MM.1S (cell line): ENCODE measurements around the gene ACKR3.

Experiments
- DNase-seq: peaks from one replicate; pipeline ENCODE4 v3.0.0-alpha.2; 2015
- H2AFZ ChIP-seq: fragments of 300-600 bp; sonication (generic); 2 replicates; pipeline ENCODE4 v1.6.0; 2016; ENCODE audit warnings: antibody characterized with exemption, low read length
- H3F3A ChIP-seq: fragments of 300-600 bp; sonication (generic); 2 replicates; pipeline ENCODE4 v1.6.1; 2016; ENCODE audit warnings: mild to moderate bottlenecking, antibody characterized with exemption, low read length, moderate library complexity, mixed read lengths; ENCODE audit not compliant: insufficient read depth
- H3K27ac ChIP-seq: fragments of 300-600 bp; sonication (generic); 2 replicates; pipeline ENCODE4 v1.5.1; 2016; ENCODE audit warnings: mild to moderate bottlenecking, low read length
- H3K27me3 ChIP-seq: fragments of 300-600 bp; sonication (generic); replicated peaks from 2 replicates; pipeline ENCODE4 v1.6.0; 2016; ENCODE audit warnings: low read length; ENCODE audit not compliant: insufficient read depth
- H3K36me3 ChIP-seq: fragments of 300-600 bp; sonication (generic); replicated peaks from 2 replicates; pipeline ENCODE4 v1.6.1; 2016; ENCODE audit warnings: mild to moderate bottlenecking, low read length, mixed read lengths; ENCODE audit not compliant: insufficient read depth
- H3K4me1 ChIP-seq: fragments of 300-600 bp; sonication (generic); 2 replicates; pipeline ENCODE4 v1.6.1; 2016; ENCODE audit warnings: low read length, mixed read lengths
- H3K4me2 ChIP-seq: fragments of 300-600 bp; sonication (generic); 2 replicates; pipeline ENCODE4 v1.6.0; 2016; ENCODE audit warnings: low read depth, low read length
- H3K4me3 ChIP-seq: fragments of 300-600 bp; sonication (generic); 2 replicates; pipeline ENCODE4 v1.5.1; 2016; ENCODE audit warnings: low read length, mixed read lengths
- H3K79me2 ChIP-seq: fragments of 300-600 bp; sonication (generic); 2 replicates; pipeline ENCODE4 v1.6.1; 2016; ENCODE audit warnings: mixed run types, low read length, mixed read lengths
- H3K9ac ChIP-seq: fragments of 300-600 bp; sonication (generic); 2 replicates; pipeline ENCODE4 v1.6.1; 2016; ENCODE audit warnings: low read length, mixed read lengths
- H3K9me2 ChIP-seq: fragments of 300-600 bp; sonication (generic); replicated peaks from 2 replicates; pipeline ENCODE4 v1.6.1; 2016; ENCODE audit warnings: mild to moderate bottlenecking, low read length, mixed read lengths; ENCODE audit not compliant: insufficient read depth
- H3K9me3 ChIP-seq: fragments of 300-600 bp; sonication (generic); replicated peaks from 2 replicates; pipeline ENCODE4 v1.6.1; 2016; ENCODE audit warnings: mild to moderate bottlenecking, low read length, mixed read lengths; ENCODE audit not compliant: insufficient read depth
- H4K20me1 ChIP-seq: fragments of 300-600 bp; sonication (generic); 2 replicates; pipeline ENCODE4 v1.6.1; 2016; ENCODE audit warnings: mild to moderate bottlenecking, low read length, moderate library complexity, mixed read lengths; ENCODE audit not compliant: insufficient read depth
- EZH2 ChIP-seq: fragments of 300-600 bp; sonication (generic); optimal IDR thresholded peaks from 2 replicates; pipeline ENCODE3; 2017; ENCODE audit warnings: low read depth, mild to moderate bottlenecking, antibody characterized with exemption, low read length, mixed read lengths
- EZH2phosphoT487 ChIP-seq: fragments of 300-600 bp; sonication (generic); IDR thresholded peaks from 2 replicates; pipeline ENCODE4 v1.6.1; 2018; ENCODE audit warnings: antibody characterized with exemption, low read length
- TF ChIP-seq, protein P1 (sequence below): fragments of 300-600 bp; sonication (generic); IDR thresholded peaks from 2 replicates; pipeline ENCODE4 v1.5.1; 2016; ENCODE audit warnings: antibody characterized with exemption, low read length, mixed read lengths

Gene ACKR3

DNA sequence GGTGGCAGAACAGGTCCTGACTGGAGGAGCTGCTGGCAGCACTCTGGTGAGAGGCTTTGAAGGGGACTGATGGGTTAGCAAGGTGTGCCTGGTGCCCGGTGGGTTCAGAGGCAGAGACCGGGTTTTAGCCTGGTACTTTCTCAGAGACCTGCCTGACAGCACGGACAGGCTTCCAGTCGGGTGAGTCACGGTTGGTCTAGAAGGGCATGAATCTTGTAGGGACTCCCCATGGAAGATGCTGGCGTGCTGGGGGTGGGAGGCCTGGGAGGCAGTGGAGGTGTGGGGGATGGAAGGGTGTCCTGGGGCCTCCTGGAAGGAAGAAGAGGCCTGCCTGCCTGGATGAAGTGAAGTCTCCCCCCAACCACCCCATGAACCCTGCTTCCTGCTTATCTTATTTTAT is 52.6 kb downstream of the ACKR3 start:
- TF ChIP-seq, protein P1, sequence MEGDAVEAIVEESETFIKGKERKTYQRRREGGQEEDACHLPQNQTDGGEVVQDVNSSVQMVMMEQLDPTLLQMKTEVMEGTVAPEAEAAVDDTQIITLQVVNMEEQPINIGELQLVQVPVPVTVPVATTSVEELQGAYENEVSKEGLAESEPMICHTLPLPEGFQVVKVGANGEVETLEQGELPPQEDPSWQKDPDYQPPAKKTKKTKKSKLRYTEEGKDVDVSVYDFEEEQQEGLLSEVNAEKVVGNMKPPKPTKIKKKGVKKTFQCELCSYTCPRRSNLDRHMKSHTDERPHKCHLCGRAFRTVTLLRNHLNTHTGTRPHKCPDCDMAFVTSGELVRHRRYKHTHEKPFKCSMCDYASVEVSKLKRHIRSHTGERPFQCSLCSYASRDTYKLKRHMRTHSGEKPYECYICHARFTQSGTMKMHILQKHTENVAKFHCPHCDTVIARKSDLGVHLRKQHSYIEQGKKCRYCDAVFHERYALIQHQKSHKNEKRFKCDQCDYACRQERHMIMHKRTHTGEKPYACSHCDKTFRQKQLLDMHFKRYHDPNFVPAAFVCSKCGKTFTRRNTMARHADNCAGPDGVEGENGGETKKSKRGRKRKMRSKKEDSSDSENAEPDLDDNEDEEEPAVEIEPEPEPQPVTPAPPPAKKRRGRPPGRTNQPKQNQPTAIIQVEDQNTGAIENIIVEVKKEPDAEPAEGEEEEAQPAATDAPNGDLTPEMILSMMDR = no peak
- TF ChIP-seq EZH2phosphoT487 (no peak), EZH2 (no peak)
- Histone ChIP-seq H3K4me3 (no peak overlapping the region), H4K20me1 (no peaks in the 10 kb centered on the region), H2AFZ (no peak overlapping the region), H3K79me2 (no peaks in the 10 kb centered on the region), H3K9me2 (no peaks in the 10 kb centered on the region), H3K9me3 (no peaks in the 10 kb centered on the region), H3K4me1 (0 out of 2 replicates have a peak, but pooled peaks cover 5% of the 10 kb centered on the region), H3F3A (no peaks in the 10 kb centered on the region), H3K27ac (no peak overlapping the region), H3K9ac (no peak overlapping the region), H3K36me3 (no peaks in the 10 kb centered on the region), H3K27me3 (no peaks in the 10 kb centered on the region), H3K4me2 (no peak overlapping the region)
- DNase-seq = no peak

DNA sequence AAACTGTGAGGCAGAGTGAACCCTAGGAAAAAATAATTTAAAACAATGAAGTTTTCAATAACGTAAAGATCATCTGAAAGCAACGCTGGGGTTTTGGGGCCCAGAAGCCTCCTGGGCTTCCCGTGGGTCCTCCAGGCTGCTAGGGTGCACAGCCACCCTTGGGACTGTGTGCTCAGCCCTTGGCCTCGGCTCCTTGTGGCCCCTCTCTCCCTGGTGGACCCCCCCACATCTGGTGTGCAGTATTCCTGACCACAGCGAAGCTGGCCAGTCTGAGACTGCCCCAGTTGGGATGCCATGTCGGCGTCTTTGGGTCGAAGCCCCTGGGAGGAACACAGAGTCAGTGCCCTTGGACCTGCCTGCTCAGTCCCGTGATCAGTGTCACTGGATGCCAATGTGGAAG is 53.0 kb downstream of the ACKR3 start:
- Histone ChIP-seq H3K36me3 (no peaks in the 10 kb centered on the region), H3K27ac (no peak overlapping the region), H3K4me2 (no peak overlapping the region), H3K9ac (no peak overlapping the region), H3K9me2 (no peaks in the 10 kb centered on the region), H3K4me3 (no peak overlapping the region), H3K9me3 (no peaks in the 10 kb centered on the region), H3K4me1 (0 out of 2 replicates have a peak, but pooled peaks cover 5% of the 10 kb centered on the region), H3F3A (no peaks in the 10 kb centered on the region), H4K20me1 (no peaks in the 10 kb centered on the region), H3K27me3 (no peaks in the 10 kb centered on the region), H3K79me2 (no peaks in the 10 kb centered on the region), H2AFZ (no peak overlapping the region)
- no peak for DNase-seq
- no peak for TF ChIP-seq EZH2phosphoT487
- TF ChIP-seq EZH2 = no peak
- TF ChIP-seq, protein P1 = no peak

DNA sequence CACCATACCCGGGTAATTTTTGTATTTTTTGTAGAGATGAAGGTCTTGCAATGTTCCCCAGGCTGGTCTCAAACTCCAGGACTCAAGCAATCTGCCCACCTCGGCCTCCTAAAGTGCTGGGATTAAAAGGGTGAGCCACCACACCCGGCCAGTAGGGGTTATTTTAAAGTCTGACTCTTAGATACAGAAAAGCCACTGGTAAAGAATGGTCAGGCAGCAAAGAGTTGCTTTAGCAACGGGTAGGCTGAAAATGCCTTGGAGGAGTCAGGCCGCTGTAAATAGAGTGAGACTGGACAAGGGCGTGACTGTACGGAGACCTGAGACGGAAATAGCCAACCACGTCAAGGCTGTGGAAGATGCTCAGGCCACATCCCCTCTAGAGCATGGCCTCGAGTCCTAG is 54.2 kb downstream of the ACKR3 start:
- no peaks in the 10 kb centered on the region for H3K9me3 ChIP-seq
- TF ChIP-seq, protein P1 = no peak
- TF ChIP-seq EZH2phosphoT487 (no peak), EZH2 (no peak)
- H3K9ac ChIP-seq = no peak overlapping the region
- H3K27ac ChIP-seq = no peak overlapping the region
- no peaks in the 10 kb centered on the region for H3K36me3 ChIP-seq
- H3K9me2 ChIP-seq = no peaks in the 10 kb centered on the region
- H4K20me1 ChIP-seq = no peaks in the 10 kb centered on the region
- no peak overlapping the region for H2AFZ ChIP-seq
- no peaks in the 10 kb centered on the region for H3K79me2 ChIP-seq
- no peak for DNase-seq
- no peak overlapping the region for H3K4me2 ChIP-seq
- no peaks in the 10 kb centered on the region for H3F3A ChIP-seq
- H3K4me3 ChIP-seq = no peak overlapping the region
- H3K27me3 ChIP-seq = no peaks in the 10 kb centered on the region
- no peaks in the 10 kb centered on the region for H3K4me1 ChIP-seq
